Cardiac muscle cell (in vitro differentiated cells and primary cell): ENCODE measurements around the gene SBNO2. TPM values are rescaled to one million over a fixed set of nuclear protein-coding genes. Genes with fewer than 3 reads are reported as not detected.

Source experiments
- DNase-seq, 2 donors: peaks; one replicate each; pipeline versions ENCODE4 v3.0.0 to v3.0.0-alpha.2; 2010 to 2017; ENCODE audit warnings: low read depth in 1 of 2, low spot score in 1 of 2
- H3K27ac ChIP-seq: fragments of 200-600 bp; sonication (generic); 2 replicates; pipeline ENCODE4 v1.5.1; 2016
- H3K27me3 ChIP-seq: fragments of 200-600 bp; sonication (generic); 2 replicates; pipeline ENCODE4 v1.6.0; 2016; ENCODE audit warnings: control low read depth
- H3K36me3 ChIP-seq: fragments of 200-600 bp; sonication (generic); 2 replicates; pipeline ENCODE4 v1.5.1; 2016; ENCODE audit warnings: control low read depth
- H3K4me1 ChIP-seq: fragments of 200-600 bp; sonication (generic); 2 replicates; pipeline ENCODE4 v1.8.1; 2017; ENCODE audit warnings: low read depth, mild to moderate bottlenecking, mixed run types
- H3K4me3 ChIP-seq: fragments of 200-600 bp; sonication (generic); 2 replicates; pipeline ENCODE4 v1.5.1; 2016; ENCODE audit warnings: mild to moderate bottlenecking
- H3K9me3 ChIP-seq: fragments of 200-600 bp; sonication (generic); 2 replicates; pipeline ENCODE4 v1.5.1; 2017; ENCODE audit warnings: low read depth, mild to moderate bottlenecking, control low read depth
- polyA plus RNA-seq: library from polyadenylated mRNA; unstranded; fragments of >200 nt; fragmentation: Nextera tagmentation; extraction: Ambion mirVana; gene quantifications from 2 replicates; pipeline ENCODE4 v1.2.1, GENCODE V29; 2016
- total RNA-seq: library from RNA; depleted of rRNA; stranded (reverse); fragments of >200 nt; gene quantifications from 2 replicates; pipeline ENCODE4 v1.2.3, GENCODE V29; 2016
- TF ChIP-seq, protein P1 (sequence below): IDR thresholded peaks from 2 replicates; pipeline ENCODE4 v1.5.1; 2012; ENCODE audit warnings: low read depth, mild to moderate bottlenecking, low read length

Gene SBNO2
- total and polyA plus RNA-seq, 2 experiments from 2014 or later, result 11.8 to 28.5 TPM

DNA sequence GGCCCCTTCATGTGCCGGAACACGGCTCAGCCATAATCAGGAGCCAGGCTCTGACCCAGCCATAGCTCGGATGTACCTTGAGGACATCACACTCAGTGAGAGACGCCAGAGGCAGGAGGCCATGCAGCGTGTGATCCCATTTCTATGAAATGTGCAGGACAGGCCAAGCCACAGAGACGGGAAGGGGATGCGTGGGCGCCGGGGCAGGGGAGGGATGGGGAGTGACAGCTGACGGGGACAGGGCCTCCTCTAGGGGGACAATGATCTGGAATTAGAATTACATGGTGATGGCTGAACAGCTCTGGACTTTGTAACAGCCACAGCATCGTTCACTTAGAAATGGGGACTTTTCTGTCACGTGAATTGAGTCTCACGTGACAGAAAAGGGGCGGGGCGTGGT is 34.9 kb downstream of the SBNO2 start:
- Histone ChIP-seq H3K4me3 (no peak overlapping the region), H3K27ac (no peak overlapping the region), H3K27me3 (no peaks in the 10 kb centered on the region), H3K9me3 (no peaks in the 10 kb centered on the region), H3K4me1 (no peaks in the 10 kb centered on the region), H3K36me3 (no peaks in the 10 kb centered on the region)
- DNase-seq, result no peak
- TF ChIP-seq, protein P1, sequence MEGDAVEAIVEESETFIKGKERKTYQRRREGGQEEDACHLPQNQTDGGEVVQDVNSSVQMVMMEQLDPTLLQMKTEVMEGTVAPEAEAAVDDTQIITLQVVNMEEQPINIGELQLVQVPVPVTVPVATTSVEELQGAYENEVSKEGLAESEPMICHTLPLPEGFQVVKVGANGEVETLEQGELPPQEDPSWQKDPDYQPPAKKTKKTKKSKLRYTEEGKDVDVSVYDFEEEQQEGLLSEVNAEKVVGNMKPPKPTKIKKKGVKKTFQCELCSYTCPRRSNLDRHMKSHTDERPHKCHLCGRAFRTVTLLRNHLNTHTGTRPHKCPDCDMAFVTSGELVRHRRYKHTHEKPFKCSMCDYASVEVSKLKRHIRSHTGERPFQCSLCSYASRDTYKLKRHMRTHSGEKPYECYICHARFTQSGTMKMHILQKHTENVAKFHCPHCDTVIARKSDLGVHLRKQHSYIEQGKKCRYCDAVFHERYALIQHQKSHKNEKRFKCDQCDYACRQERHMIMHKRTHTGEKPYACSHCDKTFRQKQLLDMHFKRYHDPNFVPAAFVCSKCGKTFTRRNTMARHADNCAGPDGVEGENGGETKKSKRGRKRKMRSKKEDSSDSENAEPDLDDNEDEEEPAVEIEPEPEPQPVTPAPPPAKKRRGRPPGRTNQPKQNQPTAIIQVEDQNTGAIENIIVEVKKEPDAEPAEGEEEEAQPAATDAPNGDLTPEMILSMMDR, result no peak

GRCh38 chr19:1138121-1138520 is 35.9 kb downstream of the SBNO2 start:
- TF ChIP-seq, protein P1, result no peak
- no peaks in the 10 kb centered on the region for H3K4me1 ChIP-seq

GRCh38 chr19:1136621-1137317 is 37.3 kb downstream of the SBNO2 start:
- Histone ChIP-seq H3K27me3 (no peaks in the 10 kb centered on the region), H3K9me3 (no peaks in the 10 kb centered on the region), H3K36me3 (no peaks in the 10 kb centered on the region), H3K27ac (no peak overlapping the region), H3K4me1 (peaks cover 7% of the 10 kb centered on the region), H3K4me3 (no peak overlapping the region)
- TF ChIP-seq, protein P1, result no peak
- DNase-seq, result no peak

More at GRCh38 chr19:1138121-1138520, 35.9 kb downstream of the SBNO2 start:
- H3K9me3 ChIP-seq, result no peaks in the 10 kb centered on the region
- no peak overlapping the region for H3K4me3 ChIP-seq
- no peak overlapping the region for H3K27ac ChIP-seq
- no peaks in the 10 kb centered on the region for H3K36me3 ChIP-seq
- DNase-seq, result no peak
- H3K27me3 ChIP-seq, result no peaks in the 10 kb centered on the region

DNA sequence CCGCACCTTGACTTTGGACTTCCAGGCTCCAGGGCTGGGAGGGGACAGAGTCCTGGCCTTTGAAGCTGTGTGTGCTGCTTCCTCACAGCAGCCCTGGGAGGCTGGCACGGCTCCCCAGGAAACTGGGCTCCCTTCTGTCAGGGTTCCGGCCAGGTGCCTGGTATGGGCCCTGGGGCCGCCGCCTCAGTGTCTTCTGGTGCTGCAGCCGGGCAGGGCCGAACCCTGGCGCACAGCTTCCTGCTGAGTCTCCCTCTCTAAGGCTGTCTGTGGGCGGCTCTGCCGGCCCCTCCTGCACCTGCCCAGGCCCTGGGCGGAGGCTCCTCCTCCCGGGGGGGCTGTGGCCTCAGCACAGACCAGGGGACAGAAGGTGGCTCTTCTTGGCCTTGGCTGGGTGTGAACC is 37.9 kb downstream of the SBNO2 start:
- Histone ChIP-seq H3K27me3 (no peaks in the 10 kb centered on the region), H3K9me3 (no peaks in the 10 kb centered on the region), H3K36me3 (no peaks in the 10 kb centered on the region), H3K4me3 (no peak overlapping the region), H3K4me1 (peaks cover 13% of the 10 kb centered on the region), H3K27ac (no peak overlapping the region)
- DNase-seq, result no peak
- TF ChIP-seq, protein P1, result no peak

DNA sequence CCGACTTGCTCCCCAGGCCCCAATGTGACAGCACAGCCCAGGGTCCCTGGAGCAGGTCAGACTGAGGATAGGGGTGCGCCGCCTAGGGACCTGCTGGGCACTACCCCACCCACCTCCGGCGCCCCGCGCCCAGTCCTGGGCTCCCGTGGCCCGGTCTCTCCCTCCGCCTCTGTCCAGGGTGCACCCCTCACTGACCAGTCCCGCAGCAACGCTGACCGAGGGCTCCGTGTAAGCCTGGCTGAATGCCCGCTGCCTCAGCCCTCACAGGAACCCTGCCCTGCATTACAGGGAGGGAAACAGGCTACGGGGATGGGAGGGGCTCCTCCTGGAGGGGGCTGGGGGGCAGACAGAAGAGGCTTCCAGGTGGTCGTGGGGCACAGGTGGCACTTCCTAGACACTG is 38.6 kb downstream of the SBNO2 start:
- TF ChIP-seq, protein P1, result no peak
- Histone ChIP-seq H3K27me3 (no peaks in the 10 kb centered on the region), H3K9me3 (no peaks in the 10 kb centered on the region), H3K4me3 (no peak overlapping the region), H3K27ac (no peak overlapping the region), H3K36me3 (no peaks in the 10 kb centered on the region), H3K4me1 (peaks cover 15% of the 10 kb centered on the region)
- no peak for DNase-seq
